Measurements from ENCODE around the gene CAPZA2. TPM values are rescaled to one million over a fixed set of nuclear protein-coding genes. Genes with fewer than 3 reads are reported as not detected.

Gene CAPZA2
- total and polyA plus RNA-seq, 9 of the 15 experiments (the other 6 are each of a cell fraction or from before 2014, with no cell fraction given) = 67.0 to 524 (median 176) TPM

GRCh38 chr7:116953906-116954838 is 91.8 kb downstream of the CAPZA2 start (continued):
- TF ChIP-seq THAP7 (CRISPR knock-in tag; IDR thresholded peaks at IDR 0.05) (peak; percentile 41; the same call in 1 of the 2 replicates), ZNF12 (CRISPR knock-in tag; IDR thresholded peaks at IDR 0.05) (no peak; the same call in 1 of the 2 replicates), ZNF282 (CRISPR knock-in tag; IDR thresholded peaks at IDR 0.05) (no peak), KLF1 (tag; IDR thresholded peaks at IDR 0.05) (peak; percentile 71), TFE3 (CRISPR knock-in tag; IDR thresholded peaks at IDR 0.05) (no peak), ARID1B (IDR thresholded peaks at IDR 0.05) (peak; percentile 20; the same call in 1 of the 2 replicates), ZNF740 (CRISPR knock-in tag; IDR thresholded peaks at IDR 0.05) (peak; percentile 54; the same call in 1 of the 2 replicates), ZNF740 (tag; IDR thresholded peaks at IDR 0.05) (no peak), ZNF785 (CRISPR knock-in tag; IDR thresholded peaks at IDR 0.05) (no peak), CBFA2T2 (conservative IDR thresholded peaks at IDR 0.05) (no peak), FOXJ3 (CRISPR knock-in tag; IDR thresholded peaks at IDR 0.05) (no peak), ZNF384 (IDR thresholded peaks at IDR 0.05; ENCODE audit: low read depth, low read length) (peak; percentile 35; the same call in 1 of the 2 replicates), THRB (CRISPR knock-in tag; conservative IDR thresholded peaks at IDR 0.05) (peak; percentile 67; the same call in 1 of the 2 replicates), ZNF408 (CRISPR knock-in tag; IDR thresholded peaks at IDR 0.05; ENCODE audit: low read depth) (no peak), E2F8 (IDR thresholded peaks at IDR 0.05; ENCODE audit: low read depth, partially characterized antibody) (peak; percentile 57), TCF7 (IDR thresholded peaks at IDR 0.05; ENCODE audit: borderline replicate concordance) (no peak), BRF2 (IDR thresholded peaks at IDR 0.05; ENCODE audit: borderline replicate concordance, insufficient read depth, insufficient read length) (no peak), POU5F1 (IDR thresholded peaks at IDR 0.05; ENCODE audit: borderline replicate concordance, low read depth, low read length, partially characterized antibody) (no peak)

Data from K562 (cell line).